Spleen (tissue), 11 donors: Measurements from ENCODE around the gene ABCA4. TPM values are rescaled to one million over a fixed set of nuclear protein-coding genes. Genes with fewer than 3 reads are reported as not detected.

Experiments
- DNase-seq: peaks from one replicate; pipeline ENCODE4 v3.0.0-alpha.2; 2020
- H3K27ac ChIP-seq, 8 donors: fragments of 200-600 bp; sonication (generic) in 7 of 8; 1 replicate in 4 of 8; 2 replicates in 4 of 8; pipeline versions ENCODE4 v1.5.0 to v1.8.0; 2016 to 2021; ENCODE audit warnings: inconsistent platforms in 4 of 8, mild to moderate bottlenecking in 4 of 8, moderate library complexity in 1 of 8
- H3K27me3 ChIP-seq, 7 donors: fragments of 200-600 bp; sonication (generic) in 6 of 7; replicated peaks in 1 of 7; 1 replicate in 4 of 7; 2 replicates in 3 of 7; pipeline versions ENCODE4 v1.5.0 to v1.8.0; 2016 to 2021; ENCODE audit warnings: inconsistent platforms in 3 of 7, mild to moderate bottlenecking in 1 of 7
- H3K36me3 ChIP-seq, 6 donors: fragments of 200-600 bp; sonication (generic) in 5 of 6; 1 replicate in 4 of 6; 2 replicates in 2 of 6; pipeline versions ENCODE4 v1.5.0 to v1.8.0; 2016 to 2021; ENCODE audit warnings: inconsistent platforms in 2 of 6
- H3K4me1 ChIP-seq, 6 donors: fragments of 200-600 bp; sonication (generic) in 5 of 6; 1 replicate in 3 of 6; 2 replicates in 3 of 6; pipeline versions ENCODE4 v1.5.0 to v1.8.0; 2016 to 2021; ENCODE audit warnings: inconsistent platforms in 3 of 6
- H3K4me3 ChIP-seq, 8 donors: fragments of 200-600 bp; sonication (generic) in 7 of 8; 1 replicate in 4 of 8; 2 replicates in 4 of 8; pipeline versions ENCODE4 v1.5.0 to v1.8.0; 2016 to 2021; ENCODE audit warnings: inconsistent platforms in 4 of 8, mild to moderate bottlenecking in 4 of 8, moderate library complexity in 2 of 8
- H3K9me3 ChIP-seq, 8 donors: fragments of 200-600 bp; sonication (generic) in 7 of 8; 1 replicate in 4 of 8; 2 replicates in 4 of 8; pipeline versions ENCODE4 v1.5.0 to v1.8.0; 2016 to 2021; ENCODE audit warnings: inconsistent platforms in 4 of 8
- CTCF ChIP-seq, 11 experiments: fragments of 200-600 bp in 7 of 11; fragments of 450-650 bp in 4 of 11; sonication (generic) in 4 of 11; IDR thresholded peaks in 8 of 11; conservative IDR thresholded peaks in 3 of 11; 1 replicate in 7 of 11; 2 replicates in 4 of 11; pipeline versions ENCODE4 v1.4.0 to v1.8.0; 2016 to 2021; ENCODE audit warnings: antibody characterized with exemption in 11 of 11, inconsistent platforms in 4 of 11, mild to moderate bottlenecking in 1 of 11
- POLR2A ChIP-seq, 3 donors: fragments of 450-650 bp; IDR thresholded peaks; one replicate each; pipeline ENCODE4 v1.5.1; 2017; ENCODE audit warnings: antibody characterized with exemption in 3 of 3, mild to moderate bottlenecking in 1 of 3
- POLR2AphosphoS5 ChIP-seq, 3 donors: sonication (generic); formaldehyde crosslinking; IDR thresholded peaks; one replicate each; pipeline ENCODE4 v1.5.1; 2017; ENCODE audit warnings: antibody characterized with exemption in 3 of 3
- WGBS, 5 donors: extraction: QIAGEN DNeasy Blood & Tissue Kit in 3 of 5; methylation state at CpG; one replicate each; pipeline versions ENCODE4 v1.1.5 to v1.1.7; 2013 to 2018; 5-methylcytosine and 5-hydroxymethylcytosine counted together
- intact Hi-C: fragments of 100-400 bp; cut with DNase I; formaldehyde crosslinking; loops from one replicate; pipeline ENCODE4 v1.15.0; 2023; ENCODE audit warnings: low total_unique reads
- polyA plus RNA-seq, 3 donors: library from polyadenylated mRNA; stranded (reverse); fragments of 200-250 nt; gene quantifications; one replicate each; pipeline ENCODE4 v1.2.1, GENCODE V29; 2013
- total RNA-seq, 7 donors: library from RNA; depleted of rRNA in 3 of 7; stranded (reverse); fragments of >200 nt in 3 of 7; fragmentation: NEBNext Ultra II Directional in 4 of 7; extraction: Animal tissue kit (Norgen Biotek cat#: 25700) in 4 of 7; gene quantifications; one replicate each; pipeline versions ENCODE4 v1.1.0 to v1.2.1, GENCODE V29; 2016 to 2021
- donor health status: healthy with polysubstance abuse.
- donor health status: DM: no; HTN: no; CAD: no; lungs with moderate emphysema.
- donor health status: DM: no; HTN: no; CAD: no.
- donor health status: Bipolar disorder and iron deficiency.
- donor health status: healthy.
- donor health status: DM: no; HTN: no; CAD: no.
- donor health status: DM: yes; HTN: yes; CAD: no.

Gene ABCA4
- total and polyA plus RNA-seq, 10 donors, result 0.04 to 0.64 (median 0.24) TPM

GRCh38 chr1:94039871-94040569 is 80.9 kb downstream of the ABCA4 start:
- no peaks in the 10 kb centered on the region for H3K9me3 ChIP-seq
- no peak overlapping the region for H3K4me3 ChIP-seq
- TF ChIP-seq CTCF (IDR thresholded peaks at IDR 0.05 in 8 of 11, conservative IDR thresholded peaks at IDR 0.05 in 3 of 11) (peak in 2 of 11 experiments; percentile 13 to 21), POLR2A (IDR thresholded peaks at IDR 0.05) (no peak)
- intact Hi-C loops, result no loop called here
- H3K27me3 ChIP-seq, result peaks cover 0 to 23% (median 0%) of the 10 kb centered on the region in 7 donors
- peaks cover 4 to 30% (median 14%) of the 10 kb centered on the region in 6 donors for H3K4me1 ChIP-seq
- DNase-seq, result no peak
- no peak overlapping the region for H3K27ac ChIP-seq
- 79 to 89% (median 84%) methylated on average over 11 of the region's 11 CpGs for WGBS, 5 donors
- H3K36me3 ChIP-seq, result no peaks in the 10 kb centered on the region

- Histone ChIP-seq H3K4me1 (peaks cover 0 to 25% (median 10%) of the 10 kb centered on the region in 6 donors), H3K27me3 (peaks cover 0 to 23% (median 0%) of the 10 kb centered on the region in 7 donors), H3K4me3 (no peak overlapping the region), H3K9me3 (no peaks in the 10 kb centered on the region), H3K36me3 (no peaks in the 10 kb centered on the region), H3K27ac (no peak overlapping the region)
- WGBS, 5 donors, result 2 to 4% (median 3%) methylated on average over 4 of the region's 4 CpGs
- TF ChIP-seq POLR2A (IDR thresholded peaks at IDR 0.05) (no peak), POLR2AphosphoS5 (IDR thresholded peaks at IDR 0.05) (no peak), CTCF (IDR thresholded peaks at IDR 0.05 in 8 of 11, conservative IDR thresholded peaks at IDR 0.05 in 3 of 11) (peak; percentile 39 to 85 (median 72))
- DNase-seq, result peak; percentile 86
- intact Hi-C loops, result no loop called here
These were observed 81.5 kb downstream of the ABCA4 start for GRCh38 chr1:94039514-94039870.

GRCh38 chr1:94038511-94038910 is 82.4 kb downstream of the ABCA4 start:
- no peaks in the 10 kb centered on the region for H3K9me3 ChIP-seq
- no peaks in the 10 kb centered on the region for H3K36me3 ChIP-seq
- no peak overlapping the region for H3K4me3 ChIP-seq
- WGBS, 5 donors, result 46 to 76% (median 60%) methylated on average over 3 of the region's 3 CpGs
- H3K27ac ChIP-seq, result no peak overlapping the region
- H3K27me3 ChIP-seq, result peaks cover 0 to 23% (median 0%) of the 10 kb centered on the region in 7 donors
- DNase-seq, result no peak
- TF ChIP-seq CTCF (IDR thresholded peaks at IDR 0.05 in 8 of 11, conservative IDR thresholded peaks at IDR 0.05 in 3 of 11) (no peak), POLR2AphosphoS5 (IDR thresholded peaks at IDR 0.05) (no peak), POLR2A (IDR thresholded peaks at IDR 0.05) (no peak)
- peaks cover 0 to 24% (median 3%) of the 10 kb centered on the region in 6 donors for H3K4me1 ChIP-seq
- intact Hi-C loops, result no loop called here

- H3K36me3 ChIP-seq, result no peaks in the 10 kb centered on the region
- no peaks in the 10 kb centered on the region for H3K9me3 ChIP-seq
- H3K4me3 ChIP-seq, result no peak overlapping the region
- WGBS, 5 donors, result 47 to 70% (median 60%) methylated on average over 9 of the region's 9 CpGs
- peaks cover 0 to 23% (median 0%) of the 10 kb centered on the region in 7 donors for H3K27me3 ChIP-seq
- H3K4me1 ChIP-seq, result peaks cover 0 to 19% (median 3%) of the 10 kb centered on the region in 6 donors
- H3K27ac ChIP-seq, result no peak overlapping the region
- TF ChIP-seq POLR2AphosphoS5 (IDR thresholded peaks at IDR 0.05) (no peak), CTCF (IDR thresholded peaks at IDR 0.05 in 8 of 11, conservative IDR thresholded peaks at IDR 0.05 in 3 of 11) (no peak), POLR2A (IDR thresholded peaks at IDR 0.05) (no peak)
- intact Hi-C loops, result no loop called here
- no peak for DNase-seq
These were observed 83.3 kb downstream of the ABCA4 start for GRCh38 chr1:94037392-94038229.
